RWPE1 (cell line): ENCODE data around the gene C1orf232.

ENCODE experiments used
- CTCF ChIA-PET: fragments of 350-600 bp; sonication (Branson Sonifier 250); formaldehyde crosslinking; extraction: SDS; loops from one replicate; lab custom pipeline; 2021; lab: Yijun Ruan, JAX
- POLR2A ChIA-PET: fragments of 400-600 bp; formaldehyde crosslinking; extraction: SDS; loops from one replicate; lab custom pipeline; 2020; ENCODE audit warnings: antibody characterized with exemption; ENCODE audit not compliant: low non-redundant PET; lab: Yijun Ruan, JAX
- DNase-seq: peaks from one replicate; pipeline ENCODE4 v3.0.0; 2012; ENCODE audit warnings: low spot score
- H3K27ac ChIP-seq: fragments of 450-650 bp; 2 replicates; pipeline ENCODE4 v1.5.1; 2017
- TF ChIP-seq, protein P1 (sequence below): fragments of 450-650 bp; conservative IDR thresholded peaks from 2 replicates; pipeline ENCODE4 v1.5.1; 2017; ENCODE audit warnings: low read depth, mild to moderate bottlenecking

C1orf232 gene

DNA sequence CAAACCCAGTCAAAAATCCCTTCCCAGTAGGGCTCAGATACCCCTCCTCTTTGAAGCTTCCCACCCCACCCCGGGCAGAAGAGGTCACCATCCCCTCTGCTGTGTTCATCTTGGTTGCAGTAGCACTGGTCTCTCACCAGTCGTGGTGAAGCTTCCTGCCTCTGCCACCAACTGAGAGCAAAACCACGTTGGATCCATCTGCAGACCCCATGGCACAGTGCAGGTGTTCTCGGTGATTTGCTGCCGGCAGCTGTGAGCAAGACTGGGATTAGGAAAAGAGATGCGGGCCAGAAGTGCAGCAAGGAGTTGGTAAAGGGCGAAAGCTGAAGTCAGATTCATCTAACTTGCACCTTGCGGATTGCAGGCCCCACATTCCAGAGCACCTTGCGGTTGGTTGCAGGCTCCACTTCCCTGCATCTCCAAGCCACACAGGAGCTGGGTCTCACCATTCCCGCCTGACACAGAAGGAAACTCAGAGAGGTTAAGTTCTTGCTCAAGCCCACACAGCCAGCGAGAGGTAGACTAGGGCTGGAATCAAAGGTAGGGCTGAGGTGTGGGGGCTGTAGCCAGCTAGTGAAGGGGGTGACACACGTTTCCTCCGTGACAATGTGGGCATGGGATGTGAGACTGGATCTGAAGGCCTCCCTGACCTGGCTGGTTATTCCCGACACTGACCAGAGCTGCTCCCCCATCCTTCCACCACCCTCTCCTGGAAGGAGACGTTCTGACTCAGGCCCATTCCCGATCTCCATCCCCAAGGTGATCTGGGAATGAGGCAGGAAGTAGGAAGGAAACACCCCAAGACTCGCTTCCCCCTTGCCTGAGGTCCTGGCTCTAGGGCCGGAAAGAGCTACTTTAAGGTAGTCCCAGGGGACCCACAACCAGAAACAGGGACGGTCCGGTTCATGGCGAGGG lies 13.1 kb downstream of the C1orf232 start:
- CTCF ChIA-PET, result interaction anchor here (0.5 to 1.7 kb wide), 4 partner anchors 10 to 641 kb away, joined by 4 to 8 read pairs (median 5); no protein-coding TSS in a partner anchor
- POLR2A ChIA-PET, result no interaction called here
- H3K27ac ChIP-seq, result no peak overlapping the region
- no peak for DNase-seq
- TF ChIP-seq, protein P1, sequence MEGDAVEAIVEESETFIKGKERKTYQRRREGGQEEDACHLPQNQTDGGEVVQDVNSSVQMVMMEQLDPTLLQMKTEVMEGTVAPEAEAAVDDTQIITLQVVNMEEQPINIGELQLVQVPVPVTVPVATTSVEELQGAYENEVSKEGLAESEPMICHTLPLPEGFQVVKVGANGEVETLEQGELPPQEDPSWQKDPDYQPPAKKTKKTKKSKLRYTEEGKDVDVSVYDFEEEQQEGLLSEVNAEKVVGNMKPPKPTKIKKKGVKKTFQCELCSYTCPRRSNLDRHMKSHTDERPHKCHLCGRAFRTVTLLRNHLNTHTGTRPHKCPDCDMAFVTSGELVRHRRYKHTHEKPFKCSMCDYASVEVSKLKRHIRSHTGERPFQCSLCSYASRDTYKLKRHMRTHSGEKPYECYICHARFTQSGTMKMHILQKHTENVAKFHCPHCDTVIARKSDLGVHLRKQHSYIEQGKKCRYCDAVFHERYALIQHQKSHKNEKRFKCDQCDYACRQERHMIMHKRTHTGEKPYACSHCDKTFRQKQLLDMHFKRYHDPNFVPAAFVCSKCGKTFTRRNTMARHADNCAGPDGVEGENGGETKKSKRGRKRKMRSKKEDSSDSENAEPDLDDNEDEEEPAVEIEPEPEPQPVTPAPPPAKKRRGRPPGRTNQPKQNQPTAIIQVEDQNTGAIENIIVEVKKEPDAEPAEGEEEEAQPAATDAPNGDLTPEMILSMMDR, result no peak

DNA sequence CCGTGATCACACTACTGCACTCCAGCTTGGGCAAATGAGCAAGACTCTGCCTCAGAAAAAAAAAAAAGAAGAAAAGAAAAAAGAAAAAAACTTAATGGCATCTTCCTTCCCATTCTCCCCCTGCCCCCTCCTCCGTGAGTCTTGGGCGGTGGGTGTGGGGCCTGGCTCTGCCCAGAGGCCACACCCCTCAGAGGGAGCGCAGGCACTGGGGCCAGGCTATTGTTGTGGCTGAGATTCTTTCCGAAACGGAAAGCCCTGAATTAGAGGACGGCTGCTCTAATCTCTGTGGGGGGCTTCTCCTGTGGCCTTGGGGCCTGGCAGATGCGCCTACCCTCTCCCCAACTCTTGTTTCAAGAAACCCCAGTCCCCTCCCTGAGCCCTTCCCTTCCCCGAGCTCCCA lies 14.0 kb downstream of the C1orf232 start:
- no peak overlapping the region for H3K27ac ChIP-seq
- CTCF ChIA-PET, result interaction anchor here (1.1 to 1.7 kb wide), 2 partner anchors 10 to 36 kb away, joined by 3 to 8 read pairs; partner anchors contain the start of gene CATSPER4
- TF ChIP-seq, protein P1, result no peak
- no peak for DNase-seq
- POLR2A ChIA-PET, result no interaction called here

DNA sequence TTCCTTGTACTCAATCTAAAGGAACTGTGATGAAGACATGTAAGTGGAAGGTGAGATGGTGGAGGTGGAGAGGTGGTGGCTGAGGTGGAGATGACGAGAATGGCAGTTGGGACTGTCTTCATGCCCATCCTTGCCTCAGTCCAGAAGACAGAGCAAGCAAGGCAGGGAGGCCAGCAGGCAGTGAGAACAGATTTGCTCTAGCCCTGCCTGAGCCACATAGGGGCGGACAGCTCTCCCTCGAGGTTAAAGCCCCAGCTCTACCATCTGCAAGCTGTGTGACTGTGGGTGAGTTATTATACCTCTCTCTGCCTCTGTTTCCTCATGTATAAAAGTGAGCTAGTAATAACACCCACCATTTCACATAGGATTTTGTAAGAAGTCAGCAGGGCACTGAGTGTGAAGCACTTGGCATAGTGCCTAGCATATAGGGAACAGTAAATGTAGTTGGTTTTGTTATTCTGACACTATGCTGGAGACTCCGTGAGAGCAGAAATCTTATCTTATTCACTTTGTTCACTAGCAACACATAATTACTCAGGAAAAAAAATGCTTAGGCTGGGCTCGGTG lies 14.7 kb downstream of the C1orf232 start:
- TF ChIP-seq, protein P1, result no peak
- ChIA-PET CTCF (interaction anchor here (1.1 to 1.7 kb wide), 2 partner anchors 9 to 37 kb away, joined by 3 to 8 read pairs; partner anchors contain the start of gene CATSPER4), POLR2A (no interaction called here)
- no peak overlapping the region for H3K27ac ChIP-seq
- DNase-seq, result no peak

DNA sequence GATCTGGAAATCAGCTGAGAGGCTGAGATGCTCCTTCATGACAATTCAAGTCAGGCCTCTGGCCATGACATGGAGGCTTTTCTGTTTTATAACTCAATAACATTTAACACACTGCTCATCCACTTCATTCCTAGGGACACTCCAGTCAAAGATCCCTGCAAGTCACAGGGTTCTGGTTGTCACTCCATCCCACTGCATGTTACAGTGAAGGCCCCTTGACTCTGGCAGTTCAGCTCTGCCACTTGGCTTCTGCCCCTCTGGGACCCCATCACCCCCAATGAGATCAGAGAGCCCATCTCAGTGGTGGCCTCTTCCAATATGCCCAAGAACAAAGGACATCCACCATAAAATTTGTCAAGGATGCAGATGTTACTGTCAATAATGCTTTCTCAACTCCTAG lies 19.9 kb downstream of the C1orf232 start:
- POLR2A ChIA-PET, result no interaction called here
- no peak overlapping the region for H3K27ac ChIP-seq
- CTCF ChIA-PET, result no interaction called here
- TF ChIP-seq, protein P1, result no peak
- DNase-seq, result no peak

DNA sequence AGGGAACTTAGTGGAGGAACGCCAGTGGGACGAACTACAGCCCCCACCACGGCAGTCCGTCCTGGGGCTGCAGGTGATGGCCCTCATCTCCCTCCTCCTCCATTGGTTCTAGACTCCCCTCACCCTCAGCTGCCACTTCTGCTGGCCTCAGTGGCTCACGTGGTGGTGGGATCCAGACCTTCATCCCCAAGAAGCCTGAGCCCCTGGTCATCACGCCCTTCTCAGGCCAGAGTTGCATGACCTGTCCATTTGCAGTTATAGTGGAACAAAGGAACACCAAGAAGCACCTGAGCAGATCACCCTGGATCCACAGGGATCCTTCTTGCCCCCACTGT lies 22.8 kb downstream of the C1orf232 start:
- ChIA-PET POLR2A (no interaction called here), CTCF (interaction anchor here (0.8 to 2.8 kb wide), 8 partner anchors 9 to 104 kb away, joined by 3 to 41 read pairs (median 6); partner anchors contain the start of genes CEP85 and SLC30A2)
- H3K27ac ChIP-seq, result no peak overlapping the region
- DNase-seq, result no peak
- TF ChIP-seq, protein P1, result no peak
